ENCODE measurements around the gene GATAD2B.
"Not testable (repeated sequence)": the region's sequence is repeated elsewhere in the genome, so short reads cannot be mapped to it uniquely, and the experiment has no call there.

Gene GATAD2B

DNA sequence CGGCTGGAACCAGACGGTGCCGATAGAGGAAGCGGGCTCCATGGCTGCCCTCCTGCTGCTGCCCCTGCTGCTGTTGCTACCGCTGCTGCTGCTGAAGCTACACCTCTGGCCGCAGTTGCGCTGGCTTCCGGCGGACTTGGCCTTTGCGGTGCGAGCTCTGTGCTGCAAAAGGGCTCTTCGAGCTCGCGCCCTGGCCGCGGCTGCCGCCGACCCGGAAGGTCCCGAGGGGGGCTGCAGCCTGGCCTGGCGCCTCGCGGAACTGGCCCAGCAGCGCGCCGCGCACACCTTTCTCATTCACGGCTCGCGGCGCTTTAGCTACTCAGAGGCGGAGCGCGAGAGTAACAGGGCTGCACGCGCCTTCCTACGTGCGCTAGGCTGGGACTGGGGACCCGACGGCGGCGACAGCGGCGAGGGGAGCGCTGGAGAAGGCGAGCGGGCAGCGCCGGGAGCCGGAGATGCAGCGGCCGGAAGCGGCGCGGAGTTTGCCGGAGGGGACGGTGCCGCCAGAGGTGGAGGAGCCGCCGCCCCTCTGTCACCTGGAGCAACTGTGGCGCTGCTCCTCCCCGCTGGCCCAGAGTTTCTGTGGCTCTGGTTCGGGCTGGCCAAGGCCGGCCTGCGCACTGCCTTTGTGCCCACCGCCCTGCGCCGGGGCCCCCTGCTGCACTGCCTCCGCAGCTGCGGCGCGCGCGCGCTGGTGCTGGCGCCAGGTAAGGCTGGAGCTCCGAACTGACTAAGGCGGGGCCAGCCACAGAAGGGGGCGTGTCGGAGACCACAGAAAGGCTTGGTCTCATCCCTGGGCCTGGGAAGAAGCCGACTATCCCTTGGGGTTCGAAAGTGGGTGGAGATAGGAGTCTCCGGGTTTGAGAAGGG lies 147.1 kb downstream of the GATAD2B start:
- DNase-seq = peak; percentile 86

GRCh38 chr1:153774780-153775457 lies 147.9 kb downstream of the GATAD2B start, which contains the start of gene SLC27A3:
TSS of gene SLC27A3 (plus strand) at chr1:153775407. CDS start at chr1:153775498, 91 bp downstream.
- peak; percentile 84 for DNase-seq

GRCh38 chr1:153774026-153774595 lies 148.7 kb downstream of the GATAD2B start:
- DNase-seq = no peak

DNA sequence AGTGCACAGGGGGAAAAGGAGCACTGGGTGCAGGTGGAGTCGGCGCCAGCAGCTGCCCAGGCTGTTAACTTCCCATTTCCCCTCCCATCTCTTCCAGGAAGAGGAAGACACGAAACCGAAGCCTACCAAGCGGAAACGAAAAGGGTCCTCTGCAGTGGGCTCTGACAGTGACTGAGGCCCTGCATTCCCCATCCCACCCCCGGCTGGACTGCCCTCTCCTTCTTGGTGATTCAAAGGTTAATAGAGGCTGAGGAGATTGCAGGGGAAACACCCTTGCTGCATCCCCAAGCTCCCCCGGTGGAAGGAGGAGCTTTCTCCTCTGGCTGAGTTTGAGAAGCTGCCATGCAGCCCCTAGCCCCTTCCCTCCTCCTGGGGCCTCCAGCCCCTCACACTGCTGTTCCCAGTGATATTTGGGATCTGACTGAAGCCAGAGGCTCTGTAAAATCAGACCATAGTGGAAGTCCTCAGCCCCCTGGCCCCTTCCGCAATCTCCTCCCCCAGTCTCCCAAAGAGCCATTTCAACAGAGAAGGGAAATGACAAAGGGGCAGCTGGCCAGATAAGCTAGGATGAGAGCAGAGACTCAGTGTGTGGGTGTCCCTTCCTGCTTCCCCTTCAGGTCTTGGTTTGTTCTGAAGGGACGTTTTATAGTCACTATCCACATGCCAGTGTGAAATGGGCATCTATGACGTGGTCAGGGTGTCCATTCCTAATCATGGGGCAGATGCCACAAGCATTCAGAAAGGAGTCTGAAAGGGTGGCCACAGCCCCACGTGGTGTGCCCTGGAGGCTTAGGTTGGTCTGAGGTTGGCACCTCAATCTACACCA lies 149.5 kb downstream of the GATAD2B start:
- DNase-seq = no peak

DNA sequence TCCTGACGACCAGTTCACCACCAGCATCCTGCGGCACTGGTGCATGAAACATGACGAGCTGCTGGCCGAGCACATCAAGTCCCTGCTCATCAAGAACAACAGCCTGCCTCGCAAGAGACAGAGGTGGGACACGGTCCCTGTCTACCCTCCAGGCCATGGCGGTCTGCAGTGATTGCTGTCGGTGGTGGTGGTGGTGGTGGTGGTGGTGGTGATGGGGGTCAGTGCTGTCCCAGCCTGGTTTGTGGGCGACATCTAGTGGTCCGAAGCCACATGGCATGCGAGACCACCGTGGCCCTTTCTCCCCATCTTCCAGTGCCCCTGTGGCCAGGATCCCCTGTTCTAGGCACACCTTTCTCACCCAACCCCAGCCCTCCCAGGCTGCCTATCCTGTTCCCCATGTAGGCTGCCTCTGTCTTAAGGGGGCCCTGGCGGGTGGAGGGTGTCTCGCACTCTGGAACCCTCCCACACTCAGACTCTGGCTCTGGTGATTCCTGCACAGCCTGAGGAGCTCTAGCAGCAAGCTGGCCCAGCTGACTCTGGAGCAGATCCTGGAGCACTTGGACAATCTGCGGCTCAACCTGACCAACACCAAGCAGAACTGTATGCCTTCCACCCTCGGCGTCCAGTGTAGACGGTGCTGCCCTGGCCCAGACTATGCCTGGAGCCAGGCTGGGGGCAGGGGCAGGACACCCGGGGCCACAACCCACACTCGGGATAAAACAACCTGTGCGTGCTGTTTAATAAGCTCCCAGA lies 150.8 kb downstream of the GATAD2B start:
- peak; percentile 16 for DNase-seq

GRCh38 chr1:153771261-153771660 lies 151.5 kb downstream of the GATAD2B start:
- no peak for DNase-seq

- DNase-seq = no peak
Observed at GRCh38 chr1:153770797-153771196, 152.0 kb downstream of the GATAD2B start.

DNA sequence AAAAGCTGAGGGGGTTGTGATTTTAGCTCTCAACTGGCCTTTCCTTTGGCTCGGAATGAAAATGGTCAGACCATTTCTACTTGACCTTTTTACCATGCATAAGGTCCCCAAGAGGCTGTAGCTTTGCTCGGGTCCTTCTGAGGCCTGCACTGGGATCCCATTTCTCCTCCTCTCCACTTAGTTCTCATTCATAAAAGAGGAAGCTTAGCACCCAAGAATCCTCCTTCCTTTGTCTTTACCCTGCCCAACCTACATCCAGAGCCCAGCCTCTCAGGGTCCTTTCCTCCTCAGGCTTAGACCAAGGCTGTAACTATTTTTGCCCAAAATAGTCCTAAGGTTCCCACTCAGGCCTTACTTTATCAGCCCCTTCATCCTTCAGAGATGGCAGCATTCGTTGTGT lies 153.6 kb downstream of the GATAD2B start:
- DNase-seq = no peak

- DNase-seq = peak; percentile 58
Observed at GRCh38 chr1:153768316-153769181, 154.2 kb downstream of the GATAD2B start.

DNA sequence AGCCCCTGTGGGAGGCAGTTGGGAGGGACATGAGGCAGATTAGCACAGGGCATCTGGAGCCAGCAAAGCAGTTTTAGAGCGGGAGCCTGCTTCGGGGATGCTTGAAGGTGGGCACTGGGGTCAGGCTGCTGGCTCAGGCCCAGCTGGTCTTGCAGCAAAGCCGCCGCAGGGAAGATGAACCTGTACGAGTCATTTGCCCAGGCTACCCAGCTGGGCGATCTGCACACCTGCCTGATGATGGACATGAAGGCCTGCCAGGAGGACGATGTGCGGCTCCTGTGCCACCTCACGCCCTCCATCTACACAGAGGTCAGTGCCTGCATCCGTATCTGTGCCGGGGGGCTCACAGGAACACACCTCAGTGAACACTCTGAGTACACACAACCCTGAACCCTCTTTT lies 155.3 kb downstream of the GATAD2B start:
- no peak for DNase-seq

- not testable (repeated sequence) for DNase-seq
Observed at GRCh38 chr1:153766663-153767062, 156.1 kb downstream of the GATAD2B start.

DNA sequence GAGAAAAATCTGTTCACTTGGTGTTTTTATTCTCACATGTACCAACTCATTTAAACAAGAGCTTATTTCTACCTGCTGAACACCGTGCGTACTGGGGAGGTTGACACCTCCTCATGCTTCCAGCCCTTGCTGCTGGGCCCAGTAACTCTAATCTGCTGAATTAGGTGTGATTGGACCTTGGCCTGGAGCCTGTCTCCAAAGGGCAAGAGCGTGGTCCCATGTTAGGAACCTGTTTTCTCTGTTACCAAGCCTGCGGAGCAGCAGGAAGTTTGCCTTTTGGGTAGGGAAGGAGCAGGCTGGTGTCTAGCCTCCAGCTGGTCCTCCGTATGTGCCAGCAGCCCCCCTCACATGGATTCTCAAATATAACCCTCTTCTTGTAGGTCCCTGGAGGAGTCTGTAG lies 158.5 kb downstream of the GATAD2B start:
- no peak for DNase-seq

- no peak for DNase-seq
Observed at GRCh38 chr1:153763365-153764225, 159.2 kb downstream of the GATAD2B start.

DNA sequence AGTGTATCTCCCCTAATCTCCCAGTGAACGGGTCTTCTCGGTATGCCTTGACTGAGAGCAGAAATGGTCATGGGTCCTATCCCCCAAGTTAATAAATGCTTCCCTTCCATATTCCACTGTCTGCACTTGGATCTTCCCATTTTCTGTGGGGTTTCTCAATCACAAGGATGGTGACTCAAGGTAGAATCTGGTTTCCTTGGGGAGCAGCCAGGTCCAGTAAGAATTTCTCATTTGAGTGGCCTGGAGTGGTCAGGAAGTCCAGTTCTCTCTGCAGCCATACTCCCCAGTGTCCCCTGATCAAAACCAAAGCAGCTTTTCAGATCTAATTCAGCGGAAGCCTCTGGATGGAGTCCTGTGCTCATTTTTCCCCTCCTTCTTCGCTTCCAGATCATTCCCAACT lies 162.3 kb downstream of the GATAD2B start:
- DNase-seq = no peak

All from DMS53 (cell line).